Measurements from ENCODE around the gene C16orf74. TPM values are rescaled to one million over a fixed set of nuclear protein-coding genes. Genes with fewer than 3 reads are reported as not detected.

Gene C16orf74
- total and polyA plus RNA-seq, 2 donors, result 1.5 to 6.4 TPM

- no peaks in the 10 kb centered on the region for H3K36me3 ChIP-seq (ENCODE audit: control insufficient read depth in 2 of 2, insufficient read depth in 2 of 2, low read length in 1 of 2)
- H3K27ac ChIP-seq (ENCODE audit: low read depth in 1 of 2, low read length in 1 of 2), result no peak overlapping the region
- peaks cover 0 to 3% of the 10 kb centered on the region in 2 donors for H3K27me3 ChIP-seq (ENCODE audit: control insufficient read depth in 2 of 2, insufficient read depth in 1 of 2, low read length in 1 of 2)
- H3K9me3 ChIP-seq (ENCODE audit: control insufficient read depth in 2 of 2, insufficient read depth in 1 of 2, low read length in 1 of 2), result peaks cover 0 to 9% of the 10 kb centered on the region in 2 donors
- no peak for DNase-seq (ENCODE audit: low read depth in 6 of 9, low spot score in 9 of 9)
- H3K4me3 ChIP-seq (ENCODE audit: low read length in 2 of 2), result no peak overlapping the region
- peaks cover 20 to 23% of the 10 kb centered on the region in 2 donors for H3K4me1 ChIP-seq (ENCODE audit: control insufficient read depth in 2 of 2, insufficient read depth in 2 of 2, low read length in 2 of 2)
- 76% methylated on average over 13 of the region's 13 CpGs for WGBS
Measured at GRCh38 chr16:85738923-85739715, 11.8 kb downstream of the C16orf74 start.

GRCh38 chr16:85736921-85737320 lies 14.0 kb downstream of the C16orf74 start:
- H3K4me1 ChIP-seq (ENCODE audit: control insufficient read depth in 2 of 2, insufficient read depth in 2 of 2, low read length in 2 of 2), result peaks cover 21 to 26% of the 10 kb centered on the region in 2 donors
- peaks cover 0 to 10% of the 10 kb centered on the region in 2 donors for H3K9me3 ChIP-seq (ENCODE audit: control insufficient read depth in 2 of 2, insufficient read depth in 1 of 2, low read length in 1 of 2)
- H3K4me3 ChIP-seq (ENCODE audit: low read length in 2 of 2), result no peak overlapping the region
- no peaks in the 10 kb centered on the region for H3K36me3 ChIP-seq (ENCODE audit: control insufficient read depth in 2 of 2, insufficient read depth in 2 of 2, low read length in 1 of 2)
- no peak for DNase-seq (ENCODE audit: low read depth in 6 of 9, low spot score in 9 of 9)
- 96% methylated on average over 9 of the region's 9 CpGs for WGBS
- peaks cover 0 to 3% of the 10 kb centered on the region in 2 donors for H3K27me3 ChIP-seq (ENCODE audit: control insufficient read depth in 2 of 2, insufficient read depth in 1 of 2, low read length in 1 of 2)
- H3K27ac ChIP-seq (ENCODE audit: low read depth in 1 of 2, low read length in 1 of 2), result no peak overlapping the region

GRCh38 chr16:85735946-85736345 lies 14.9 kb downstream of the C16orf74 start:
- Histone ChIP-seq H3K27me3 (ENCODE audit: control insufficient read depth in 2 of 2, insufficient read depth in 1 of 2, low read length in 1 of 2) (peaks cover 0 to 3% of the 10 kb centered on the region in 2 donors), H3K4me1 (ENCODE audit: control insufficient read depth in 2 of 2, insufficient read depth in 2 of 2, low read length in 2 of 2) (peaks cover 21 to 26% of the 10 kb centered on the region in 2 donors), H3K36me3 (ENCODE audit: control insufficient read depth in 2 of 2, insufficient read depth in 2 of 2, low read length in 1 of 2) (no peaks in the 10 kb centered on the region), H3K9me3 (ENCODE audit: control insufficient read depth in 2 of 2, insufficient read depth in 1 of 2, low read length in 1 of 2) (peaks cover 0 to 12% of the 10 kb centered on the region in 2 donors), H3K27ac (ENCODE audit: low read depth in 1 of 2, low read length in 1 of 2) (no peak overlapping the region), H3K4me3 (ENCODE audit: low read length in 2 of 2) (no peak overlapping the region)
- DNase-seq (ENCODE audit: low read depth in 6 of 9, low spot score in 9 of 9), result no peak
- WGBS, result 76% methylated on average over 6 of the region's 6 CpGs

- H3K9me3 ChIP-seq (ENCODE audit: control insufficient read depth in 2 of 2, insufficient read depth in 1 of 2, low read length in 1 of 2), result peaks cover 0 to 12% of the 10 kb centered on the region in 2 donors
- H3K27ac ChIP-seq (ENCODE audit: low read depth in 1 of 2, low read length in 1 of 2), result peak overlapping the region; percentile 9 to 57
- peaks cover 0 to 3% of the 10 kb centered on the region in 2 donors for H3K27me3 ChIP-seq (ENCODE audit: control insufficient read depth in 2 of 2, insufficient read depth in 1 of 2, low read length in 1 of 2)
- peaks cover 21 to 26% of the 10 kb centered on the region in 2 donors for H3K4me1 ChIP-seq (ENCODE audit: control insufficient read depth in 2 of 2, insufficient read depth in 2 of 2, low read length in 2 of 2)
- WGBS, result 7% methylated on average over 14 of the region's 14 CpGs
- no peaks in the 10 kb centered on the region for H3K36me3 ChIP-seq (ENCODE audit: control insufficient read depth in 2 of 2, insufficient read depth in 2 of 2, low read length in 1 of 2)
- DNase-seq (ENCODE audit: low read depth in 6 of 9, low spot score in 9 of 9), result peak; percentile 33 to 87 (median 61)
- H3K4me3 ChIP-seq (ENCODE audit: low read length in 2 of 2), result no peak overlapping the region
Measured at GRCh38 chr16:85735225-85735635, 15.7 kb downstream of the C16orf74 start.

- Histone ChIP-seq H3K36me3 (ENCODE audit: control insufficient read depth in 2 of 2, insufficient read depth in 2 of 2, low read length in 1 of 2) (no peaks in the 10 kb centered on the region), H3K4me3 (ENCODE audit: low read length in 2 of 2) (no peak overlapping the region), H3K9me3 (ENCODE audit: control insufficient read depth in 2 of 2, insufficient read depth in 1 of 2, low read length in 1 of 2) (peaks cover 0 to 12% of the 10 kb centered on the region in 2 donors), H3K27me3 (ENCODE audit: control insufficient read depth in 2 of 2, insufficient read depth in 1 of 2, low read length in 1 of 2) (peaks cover 0 to 8% of the 10 kb centered on the region in 2 donors), H3K4me1 (ENCODE audit: control insufficient read depth in 2 of 2, insufficient read depth in 2 of 2, low read length in 2 of 2) (peaks cover 21 to 26% of the 10 kb centered on the region in 2 donors), H3K27ac (ENCODE audit: low read depth in 1 of 2, low read length in 1 of 2) (peak overlapping the region in 1 of 2 donors; percentile 57)
- 87% methylated on average over 10 of the region's 10 CpGs for WGBS
- no peak for DNase-seq (ENCODE audit: low read depth in 6 of 9, low spot score in 9 of 9)
Measured at GRCh38 chr16:85734311-85735017, 16.4 kb downstream of the C16orf74 start.

- no peak overlapping the region for H3K27ac ChIP-seq (ENCODE audit: low read depth in 1 of 2, low read length in 1 of 2)
- WGBS, result 95% methylated on average over 11 of the region's 11 CpGs
Measured at GRCh38 chr16:85733839-85734170, 17.1 kb downstream of the C16orf74 start.

GRCh38 chr16:85733155-85733838 lies 17.6 kb downstream of the C16orf74 start:
- no peaks in the 10 kb centered on the region for H3K36me3 ChIP-seq (ENCODE audit: control insufficient read depth in 2 of 2, insufficient read depth in 2 of 2, low read length in 1 of 2)
- 77% methylated on average over 13 of the region's 13 CpGs for WGBS
- peaks cover 21 to 26% of the 10 kb centered on the region in 2 donors for H3K4me1 ChIP-seq (ENCODE audit: control insufficient read depth in 2 of 2, insufficient read depth in 2 of 2, low read length in 2 of 2)
- DNase-seq (ENCODE audit: low read depth in 6 of 9, low spot score in 9 of 9), result no peak
- no peak overlapping the region for H3K27ac ChIP-seq (ENCODE audit: low read depth in 1 of 2, low read length in 1 of 2)
- H3K9me3 ChIP-seq (ENCODE audit: control insufficient read depth in 2 of 2, insufficient read depth in 1 of 2, low read length in 1 of 2), result peaks cover 0 to 12% of the 10 kb centered on the region in 2 donors
- H3K27me3 ChIP-seq (ENCODE audit: control insufficient read depth in 2 of 2, insufficient read depth in 1 of 2, low read length in 1 of 2), result peaks cover 0 to 7% of the 10 kb centered on the region in 2 donors
- no peak overlapping the region for H3K4me3 ChIP-seq (ENCODE audit: low read length in 2 of 2)

More at GRCh38 chr16:85733839-85734170, 17.1 kb downstream of the C16orf74 start:
- Histone ChIP-seq H3K27me3 (ENCODE audit: control insufficient read depth in 2 of 2, insufficient read depth in 1 of 2, low read length in 1 of 2) (peaks cover 0 to 7% of the 10 kb centered on the region in 2 donors), H3K9me3 (ENCODE audit: control insufficient read depth in 2 of 2, insufficient read depth in 1 of 2, low read length in 1 of 2) (peaks cover 0 to 12% of the 10 kb centered on the region in 2 donors), H3K4me1 (ENCODE audit: control insufficient read depth in 2 of 2, insufficient read depth in 2 of 2, low read length in 2 of 2) (peaks cover 21 to 26% of the 10 kb centered on the region in 2 donors), H3K4me3 (ENCODE audit: low read length in 2 of 2) (no peak overlapping the region), H3K36me3 (ENCODE audit: control insufficient read depth in 2 of 2, insufficient read depth in 2 of 2, low read length in 1 of 2) (no peaks in the 10 kb centered on the region)
- DNase-seq (ENCODE audit: low read depth in 6 of 9, low spot score in 9 of 9), result no peak

GRCh38 chr16:85731179-85731578 lies 19.7 kb downstream of the C16orf74 start:
- H3K27ac ChIP-seq (ENCODE audit: low read depth in 1 of 2, low read length in 1 of 2), result no peak overlapping the region
- peaks cover 21 to 23% of the 10 kb centered on the region in 2 donors for H3K4me1 ChIP-seq (ENCODE audit: control insufficient read depth in 2 of 2, insufficient read depth in 2 of 2, low read length in 2 of 2)
- peaks cover 0 to 12% of the 10 kb centered on the region in 2 donors for H3K27me3 ChIP-seq (ENCODE audit: control insufficient read depth in 2 of 2, insufficient read depth in 1 of 2, low read length in 1 of 2)
- DNase-seq (ENCODE audit: low read depth in 6 of 9, low spot score in 9 of 9), result no peak
- H3K4me3 ChIP-seq (ENCODE audit: low read length in 2 of 2), result no peak overlapping the region
- 87% methylated on average over 5 of the region's 5 CpGs for WGBS
- peaks cover 0 to 12% of the 10 kb centered on the region in 2 donors for H3K9me3 ChIP-seq (ENCODE audit: control insufficient read depth in 2 of 2, insufficient read depth in 1 of 2, low read length in 1 of 2)
- no peaks in the 10 kb centered on the region for H3K36me3 ChIP-seq (ENCODE audit: control insufficient read depth in 2 of 2, insufficient read depth in 2 of 2, low read length in 1 of 2)

GRCh38 chr16:85730186-85730465 lies 20.8 kb downstream of the C16orf74 start:
- Histone ChIP-seq H3K4me1 (ENCODE audit: control insufficient read depth in 2 of 2, insufficient read depth in 2 of 2, low read length in 2 of 2) (peaks cover 11 to 13% of the 10 kb centered on the region in 2 donors), H3K4me3 (ENCODE audit: low read length in 2 of 2) (no peak overlapping the region)
- WGBS, result 98% methylated on average over 5 of the region's 5 CpGs

More at GRCh38 chr16:85730186-85730465, 20.8 kb downstream of the C16orf74 start:
- H3K9me3 ChIP-seq (ENCODE audit: control insufficient read depth in 2 of 2, insufficient read depth in 1 of 2, low read length in 1 of 2), result peaks cover 0 to 6% of the 10 kb centered on the region in 2 donors
- DNase-seq (ENCODE audit: low read depth in 6 of 9, low spot score in 9 of 9), result no peak
- no peak overlapping the region for H3K27ac ChIP-seq (ENCODE audit: low read depth in 1 of 2, low read length in 1 of 2)
- H3K36me3 ChIP-seq (ENCODE audit: control insufficient read depth in 2 of 2, insufficient read depth in 2 of 2, low read length in 1 of 2), result no peaks in the 10 kb centered on the region
- peaks cover 0 to 12% of the 10 kb centered on the region in 2 donors for H3K27me3 ChIP-seq (ENCODE audit: control insufficient read depth in 2 of 2, insufficient read depth in 1 of 2, low read length in 1 of 2)

Measured in thymus (tissue), 11 donors.